AG08396 (cell line): Measurements from ENCODE around the gene SREK1IP1.

Experiments
- DNase-seq: peaks from one replicate; pipeline ENCODE4 v3.0.0; 2012; ENCODE audit warnings: low spot score, mixed read lengths

Gene SREK1IP1

DNA sequence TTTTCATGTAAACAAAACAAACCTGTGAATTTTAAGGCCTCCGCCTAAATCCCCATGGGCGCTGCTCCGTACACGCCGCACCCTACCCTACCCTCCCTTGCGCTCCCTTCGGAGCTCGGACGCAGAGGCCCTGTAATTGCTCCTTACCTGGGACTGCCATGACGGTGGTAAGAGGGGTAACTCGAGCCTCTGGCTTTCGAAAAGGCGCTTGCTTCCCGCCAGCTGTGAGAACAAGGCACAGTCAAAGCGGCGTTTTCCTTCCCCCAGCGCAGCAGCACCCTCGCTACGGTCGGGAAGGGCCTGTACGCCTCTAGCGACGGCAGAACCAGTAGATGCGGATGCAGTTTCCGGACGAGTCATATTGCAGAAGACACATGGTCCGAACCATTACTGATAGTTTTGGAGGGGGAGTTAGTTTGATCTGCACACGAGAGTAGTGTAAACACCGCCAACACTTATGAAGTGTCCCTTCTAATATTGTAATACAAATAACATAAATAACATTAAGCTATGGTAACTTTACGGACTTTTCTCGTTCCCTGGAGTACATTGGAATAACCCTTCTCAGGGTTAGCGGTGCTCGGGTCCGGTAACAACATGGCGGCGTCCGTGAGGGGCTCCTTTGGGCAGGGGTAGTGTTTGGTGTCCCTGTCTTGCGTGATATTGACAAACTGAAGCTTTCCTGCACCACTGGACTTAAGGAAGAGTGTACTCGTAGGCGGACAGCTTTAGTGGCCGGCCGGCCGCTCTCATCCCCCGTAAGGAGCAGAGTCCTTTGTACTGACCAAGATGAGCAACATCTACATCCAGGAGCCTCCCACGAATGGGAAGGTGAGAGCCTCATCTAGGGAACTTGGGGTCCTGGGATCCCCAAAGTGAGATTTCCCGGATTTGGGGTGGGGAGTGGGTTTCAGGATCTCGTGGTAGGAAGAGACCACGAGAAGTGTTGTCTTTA lies at the start of gene SREK1IP1, which contains the start of gene CWC27:
TSS of gene SREK1IP1 (minus strand) at position 334 of the 955 bp plus-strand sequence. CDS start at position 160, 174 bp downstream.
TSS of gene CWC27 (plus strand) at position 573 of the 955 bp plus-strand sequence. CDS start at position 790, 217 bp downstream.
- DNase-seq: peak; percentile 83

DNA sequence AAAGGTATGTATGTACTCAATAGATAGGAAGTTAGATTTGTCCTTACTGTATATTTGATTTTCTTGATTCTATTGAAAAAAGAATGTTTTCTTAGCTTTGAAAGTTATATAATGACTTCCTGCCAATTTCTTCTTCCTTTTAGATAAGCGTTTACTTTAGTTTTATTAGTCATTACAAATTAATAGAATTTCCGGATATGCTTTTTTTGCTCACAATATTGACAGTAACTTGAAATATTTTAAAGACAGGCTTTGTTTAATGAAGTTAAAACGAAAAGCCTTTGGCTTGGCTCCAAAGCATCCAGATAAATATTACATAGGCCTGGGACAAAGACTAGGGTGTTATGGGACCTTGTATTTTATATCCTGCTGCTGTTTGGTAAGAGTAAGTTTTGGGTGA lies 49.8 kb upstream of the SREK1IP1 start:
- no peak for DNase-seq

DNA sequence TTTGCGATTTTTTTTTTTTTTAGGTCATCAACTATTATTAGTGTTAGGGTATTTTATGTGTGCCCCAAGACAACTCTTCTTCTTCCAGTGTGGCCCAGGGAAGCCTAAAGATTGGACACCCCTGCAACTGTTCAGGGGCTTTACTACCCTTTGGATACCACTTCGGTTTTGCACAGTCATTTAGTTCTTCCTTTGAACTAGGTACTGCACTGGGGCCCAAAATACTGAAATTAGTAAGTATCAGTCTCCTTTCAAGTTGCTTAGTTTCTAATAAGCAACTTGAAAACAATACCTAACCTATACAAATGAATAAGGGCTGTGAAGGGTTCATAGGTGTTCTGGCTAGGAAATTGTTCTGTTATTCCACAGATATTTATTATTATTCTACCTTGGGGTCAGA lies 45.6 kb upstream of the SREK1IP1 start:
- DNase-seq: no peak

DNA sequence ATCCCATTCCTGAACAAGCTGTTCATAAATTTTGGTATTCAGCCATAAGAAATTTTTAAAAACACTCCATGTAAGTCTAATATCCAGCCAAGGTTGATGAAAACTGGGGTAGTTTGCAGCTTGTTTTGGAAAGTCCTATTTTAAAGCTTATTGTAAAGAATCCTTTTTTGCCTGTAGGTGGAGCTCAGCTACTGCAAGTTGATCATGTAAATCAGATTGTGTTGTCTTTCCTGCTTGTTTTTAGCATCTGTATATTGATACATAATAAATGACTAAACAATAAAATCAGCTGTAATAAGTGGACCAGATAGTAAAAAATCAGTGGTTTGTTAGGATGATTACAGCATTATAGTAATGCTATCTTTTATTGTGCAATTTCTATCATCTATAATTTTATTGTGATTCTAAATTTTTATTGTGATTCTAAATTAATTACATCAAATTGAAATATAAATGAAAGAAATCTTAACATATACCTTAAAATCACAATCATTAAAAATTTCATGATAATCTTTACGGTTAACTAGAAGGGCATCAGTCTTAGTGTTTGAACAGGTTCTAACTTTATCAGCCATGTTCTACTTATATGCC lies 42.7 kb upstream of the SREK1IP1 start:
- DNase-seq: peak; percentile 22

DNA sequence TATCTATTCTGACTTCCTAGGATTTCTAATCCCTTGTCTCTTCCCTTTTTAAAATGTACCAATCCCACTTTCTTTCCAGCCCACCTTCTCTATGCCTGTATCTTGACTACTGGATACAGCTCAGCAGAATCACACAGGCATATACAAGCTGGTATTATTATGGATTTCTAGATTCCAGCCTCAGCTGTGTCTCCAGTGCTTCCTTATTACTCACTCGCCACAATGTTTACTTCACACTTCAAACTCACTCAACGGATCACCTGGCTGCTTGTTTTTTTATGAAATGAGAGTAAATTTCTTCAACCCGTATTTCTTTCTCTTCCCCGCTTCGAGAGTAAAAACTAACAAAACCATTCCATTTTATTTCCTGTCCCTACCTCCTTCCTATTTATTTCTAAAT lies 39.0 kb upstream of the SREK1IP1 start:
- peak; percentile 5 for DNase-seq

GRCh38 chr5:64806537-64806936 lies 38.0 kb upstream of the SREK1IP1 start:
- DNase-seq: no peak

GRCh38 chr5:64800926-64801325 lies 32.4 kb upstream of the SREK1IP1 start:
- DNase-seq: no peak

DNA sequence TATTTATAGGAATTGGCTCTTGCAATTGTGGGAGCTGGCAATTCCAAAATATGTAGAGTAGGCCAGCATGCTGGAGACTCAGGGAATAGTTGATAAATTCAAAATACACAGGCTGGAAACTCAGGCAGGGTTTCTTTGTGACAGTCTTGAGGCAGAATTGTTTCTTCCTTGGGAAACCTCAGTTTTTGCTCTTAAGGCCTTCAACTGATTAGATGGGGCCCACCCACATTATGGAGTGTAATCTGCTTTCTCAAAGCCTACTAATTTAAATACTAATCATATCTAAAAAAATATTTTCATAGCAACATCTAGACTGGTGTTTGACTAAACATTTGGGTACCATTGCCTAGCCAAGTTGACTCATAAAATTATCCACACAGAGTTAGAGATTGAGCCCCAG lies 27.8 kb upstream of the SREK1IP1 start:
- DNase-seq: no peak

DNA sequence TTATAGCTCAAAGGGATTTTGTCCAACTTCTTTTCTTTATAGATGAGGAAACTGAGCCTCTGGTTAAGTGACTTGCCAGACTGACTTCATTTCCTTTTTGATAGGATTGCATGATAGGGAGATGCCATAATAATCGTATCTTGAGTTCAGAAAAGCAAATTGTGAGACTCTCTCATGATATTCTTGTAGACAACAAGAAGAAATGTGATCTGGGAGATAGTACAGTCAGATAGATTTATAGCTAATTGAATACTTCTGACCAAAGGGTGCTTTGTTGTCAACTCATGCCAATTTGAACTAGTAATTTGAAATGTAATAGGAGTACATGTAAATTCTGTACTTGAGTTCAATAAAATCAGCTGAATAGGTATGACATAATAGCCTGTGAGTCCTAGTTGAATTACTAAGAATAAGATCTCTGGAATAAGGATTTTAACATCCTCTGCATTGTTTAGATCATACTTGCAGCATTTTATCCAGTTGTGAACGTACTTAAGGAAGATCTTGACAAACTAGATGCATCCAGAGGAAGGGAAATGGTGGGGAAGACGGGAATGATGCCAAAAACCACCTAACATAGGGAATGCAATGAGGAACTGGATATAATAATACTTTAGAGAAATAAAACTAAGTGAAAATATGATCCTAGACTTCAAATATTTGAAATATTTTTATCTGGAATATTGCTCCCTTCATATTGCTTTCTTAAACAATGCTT lies 25.7 kb upstream of the SREK1IP1 start:
- no peak for DNase-seq

DNA sequence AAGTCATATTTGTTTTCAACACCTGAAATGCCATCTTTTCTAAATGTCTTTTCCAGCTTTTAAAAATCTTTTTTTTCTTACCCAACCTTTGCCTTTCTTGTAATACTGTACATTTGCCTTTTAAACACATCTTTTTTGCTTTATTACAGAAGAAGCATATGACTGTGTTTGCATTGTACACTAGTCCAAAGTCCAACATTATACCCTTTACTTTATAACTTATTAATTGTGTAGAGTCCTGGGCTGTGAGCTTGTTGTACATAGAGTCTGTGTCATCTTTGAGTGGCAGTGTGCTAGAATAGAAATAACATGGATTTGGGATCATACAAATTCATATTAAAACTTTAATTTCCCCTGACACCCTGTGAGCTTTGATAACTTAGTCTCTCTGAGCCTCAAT lies 24.0 kb upstream of the SREK1IP1 start:
- DNase-seq: no peak

GRCh38 chr5:64790210-64790609 lies 21.7 kb upstream of the SREK1IP1 start:
- DNase-seq: no peak

DNA sequence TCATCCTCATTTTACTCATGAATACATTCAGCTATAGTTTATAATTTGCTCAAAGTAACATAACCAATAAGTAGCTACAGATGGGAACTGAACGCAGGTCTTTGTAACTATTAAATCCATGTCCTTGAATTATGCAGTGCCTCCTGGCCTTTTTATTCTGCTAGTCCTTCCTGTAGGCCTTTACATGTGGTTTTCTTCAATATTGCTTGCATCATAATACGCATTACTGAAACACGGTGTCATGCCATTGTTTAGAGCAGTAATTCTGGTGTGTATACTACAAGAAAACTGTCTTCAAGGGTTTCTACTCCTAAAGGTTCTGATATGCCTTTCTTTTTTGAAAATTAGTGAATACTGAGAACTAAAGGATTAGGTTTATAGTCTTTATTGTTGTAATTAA lies 21.0 kb upstream of the SREK1IP1 start:
- DNase-seq: no peak

- no peak for DNase-seq
Measured at GRCh38 chr5:64788156-64788555, 19.7 kb upstream of the SREK1IP1 start.

DNA sequence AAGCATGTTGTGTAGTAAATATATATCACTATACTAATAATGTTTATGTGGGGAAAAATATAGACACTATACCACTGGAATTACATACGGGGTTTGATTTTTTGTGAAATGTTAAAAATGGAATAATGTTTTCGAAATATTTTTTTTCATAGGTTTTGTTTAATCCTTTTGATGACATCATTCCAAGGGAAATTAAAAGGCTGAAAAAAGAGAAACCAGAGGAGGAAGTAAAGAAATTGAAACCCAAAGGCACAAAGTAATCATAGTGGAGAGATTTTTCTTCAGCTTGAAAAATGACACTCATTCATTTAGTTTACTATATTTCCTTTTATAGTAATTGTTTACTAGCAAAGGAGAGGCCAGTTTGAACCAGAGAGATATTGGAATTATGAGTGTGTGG lies 17.9 kb upstream of the SREK1IP1 start:
- DNase-seq: no peak

DNA sequence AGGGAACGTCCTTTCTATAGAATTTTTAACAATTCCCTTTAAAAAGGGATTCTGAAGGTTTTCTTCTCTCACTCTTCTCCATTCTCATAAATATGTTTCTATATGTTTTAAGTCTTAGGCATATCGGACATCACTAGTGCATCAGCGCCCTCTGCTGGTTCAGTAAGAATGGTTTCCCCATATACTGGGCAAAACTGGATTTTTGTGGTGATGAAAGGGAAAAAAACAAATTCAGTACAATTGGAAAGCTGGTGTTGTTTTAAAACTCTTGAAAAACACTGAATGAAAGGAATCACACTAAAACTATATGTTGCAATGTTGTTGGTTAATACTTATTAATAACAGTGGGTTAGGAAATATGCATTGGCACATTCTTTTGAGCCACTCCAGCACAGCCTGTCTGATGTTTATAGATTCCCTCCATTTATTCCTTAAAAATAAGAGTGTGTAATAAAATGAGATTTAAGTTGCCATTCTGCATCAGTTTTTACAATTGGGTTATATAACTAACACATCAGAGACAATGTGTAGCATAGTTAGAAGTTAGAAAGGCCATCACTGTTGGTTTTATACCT lies 16.0 kb upstream of the SREK1IP1 start:
- no peak for DNase-seq

DNA sequence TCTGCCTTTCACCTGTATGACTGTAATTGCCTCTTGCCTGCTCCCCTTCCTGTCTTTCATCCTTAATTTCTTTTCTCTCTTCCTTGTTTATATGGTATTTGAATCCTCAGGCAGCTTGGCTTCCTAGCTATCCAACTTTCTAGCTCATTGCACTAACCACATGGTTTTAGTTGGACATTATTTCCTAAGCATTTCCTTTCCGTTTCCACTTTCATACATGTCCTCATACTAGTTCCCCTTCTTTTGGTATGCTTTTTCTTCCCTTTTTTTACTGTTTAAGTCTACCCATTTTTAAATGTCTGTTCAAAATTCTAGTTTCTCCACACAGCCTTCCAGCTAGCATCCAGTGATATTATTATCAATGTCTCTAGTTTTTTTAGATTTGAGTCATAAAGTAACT lies 6.8 kb upstream of the SREK1IP1 start:
- DNase-seq: no peak

DNA sequence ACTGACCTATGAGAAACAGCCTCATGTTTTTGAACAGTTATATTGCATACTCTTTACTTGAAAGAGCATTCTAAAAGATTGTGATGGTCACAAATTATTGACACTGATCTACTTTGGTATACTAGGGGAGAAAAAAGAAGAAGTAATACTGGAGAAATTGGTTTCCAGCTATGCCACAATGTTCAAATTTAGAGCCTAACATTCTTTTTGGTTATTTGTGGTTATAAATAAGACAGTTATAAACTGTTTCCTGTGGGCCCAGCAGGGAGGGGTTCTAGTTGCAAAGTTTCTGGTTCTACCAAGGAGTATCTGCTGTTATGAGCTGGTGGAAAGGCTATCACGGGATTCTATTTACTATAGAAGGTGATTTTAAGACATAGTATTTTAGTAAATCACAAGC lies 5.0 kb upstream of the SREK1IP1 start:
- no peak for DNase-seq

DNA sequence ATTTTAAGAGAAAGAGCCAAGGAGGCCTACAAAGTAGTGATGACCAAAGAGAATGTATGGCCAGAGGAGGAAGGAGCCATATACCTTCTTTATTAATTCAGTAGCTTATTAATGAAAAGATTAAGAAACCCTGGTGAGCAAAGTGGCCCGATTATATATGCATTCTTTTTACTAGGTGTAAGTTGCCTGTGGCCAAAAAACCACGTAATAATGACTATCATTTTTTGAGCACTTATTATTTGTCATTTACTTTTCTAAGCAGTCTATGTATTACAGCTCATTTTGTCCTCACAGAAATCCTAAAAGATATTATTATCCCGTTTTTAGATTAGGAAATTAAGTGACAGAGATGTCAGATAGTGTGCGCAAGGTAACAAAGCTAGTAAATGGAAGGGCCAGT lies 3.2 kb upstream of the SREK1IP1 start:
- no peak for DNase-seq

DNA sequence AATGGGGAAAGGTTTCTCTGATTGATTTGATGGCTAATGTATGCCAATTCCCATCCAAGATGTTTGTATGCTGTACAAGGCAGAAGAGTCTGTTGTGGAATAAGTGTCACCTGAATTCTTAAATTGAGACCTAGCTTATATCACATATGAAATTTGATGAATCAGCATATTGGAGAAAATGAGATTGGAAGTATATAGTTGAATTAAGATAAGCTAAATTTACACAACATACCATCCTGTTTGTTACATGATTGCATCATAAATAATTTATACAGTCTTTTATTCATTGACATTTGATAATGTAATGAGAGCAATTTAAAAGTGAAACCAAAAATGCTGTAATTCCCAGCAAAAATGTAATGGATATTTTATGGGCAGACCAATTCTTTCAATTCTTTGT lies 1.4 kb upstream of the SREK1IP1 start:
- DNase-seq: no peak

DNA sequence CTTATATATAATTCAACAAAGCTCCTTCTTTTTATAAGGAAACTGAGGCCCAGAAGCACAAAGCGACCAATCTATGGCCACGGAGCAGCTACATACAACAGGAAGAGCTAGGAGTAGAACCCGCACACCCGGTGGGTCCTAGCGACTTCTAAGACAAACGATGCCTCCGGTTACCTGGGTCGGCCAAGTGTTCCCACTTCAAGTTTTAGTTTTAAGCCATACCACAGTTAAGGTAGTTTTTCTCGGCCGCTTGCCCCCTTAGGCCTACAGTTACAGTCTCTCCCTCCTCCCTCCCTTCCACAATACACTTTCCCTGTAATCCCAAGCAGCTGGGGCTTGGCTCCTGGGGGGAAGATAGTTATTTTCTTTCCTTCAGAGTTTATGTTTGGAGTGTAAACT lies 533 bp downstream of the SREK1IP1 start:
- DNase-seq: no peak

DNA sequence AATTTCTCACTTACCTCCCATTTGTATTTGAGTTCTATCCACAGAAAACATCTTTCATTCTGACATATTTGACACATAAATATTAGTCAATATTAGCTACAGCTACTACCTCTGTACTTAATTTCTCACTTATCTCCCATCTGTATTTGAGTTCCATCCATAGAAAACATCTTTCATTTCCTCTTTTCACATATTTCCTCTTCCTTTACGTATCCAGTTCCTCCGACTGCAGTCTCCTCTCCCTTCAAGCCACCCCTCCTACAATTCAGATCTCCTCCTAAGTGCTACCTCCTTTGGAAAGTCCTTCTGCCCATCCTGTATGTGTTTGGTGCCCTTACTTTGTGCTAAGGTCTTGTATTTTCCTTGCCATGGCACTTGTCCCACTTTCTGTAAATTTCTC lies 1.6 kb downstream of the SREK1IP1 start:
- DNase-seq: no peak

DNA sequence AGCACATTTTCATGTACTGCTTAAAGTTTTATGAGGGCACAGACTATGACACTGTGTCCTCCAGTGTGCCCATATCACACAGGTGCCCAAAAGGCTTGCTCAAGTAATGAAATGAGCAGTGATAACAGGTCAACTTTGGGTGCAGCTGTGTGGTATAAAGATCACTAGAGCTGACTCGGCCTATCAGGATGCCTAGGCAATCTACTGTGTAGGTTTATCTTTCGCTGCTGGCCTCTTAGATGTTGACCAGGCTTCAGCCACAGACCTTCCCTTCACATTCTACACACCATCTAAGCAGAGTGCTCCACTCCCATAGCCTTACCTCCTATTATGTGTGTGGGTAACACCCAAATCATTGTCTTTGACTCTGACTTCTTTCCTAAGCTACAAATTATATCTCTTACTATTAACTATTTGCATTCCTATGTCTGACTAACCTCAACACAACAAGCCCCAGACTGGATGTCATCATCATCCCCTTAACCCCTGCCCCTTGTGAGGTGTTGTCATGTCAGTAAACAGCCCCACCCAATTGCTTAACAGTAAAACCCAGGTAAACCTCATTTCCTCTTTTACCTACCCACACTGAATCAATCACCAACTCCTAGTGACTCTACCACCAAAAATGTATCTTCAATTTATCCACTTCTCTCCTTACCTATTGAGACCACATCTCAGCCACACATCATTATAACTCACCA lies 2.5 kb downstream of the SREK1IP1 start:
- DNase-seq: no peak
